ENCODE measurements around the gene GPR146. TPM values are rescaled to one million over a fixed set of nuclear protein-coding genes. Genes with fewer than 3 reads are reported as not detected.
A peak's percentile ranks its signal among the peaks of the same experiment; 100 is the strongest.

GPR146 gene
- total and polyA plus RNA-seq, 8 donors, result 6.3 to 18.9 (median 7.9) TPM

DNA sequence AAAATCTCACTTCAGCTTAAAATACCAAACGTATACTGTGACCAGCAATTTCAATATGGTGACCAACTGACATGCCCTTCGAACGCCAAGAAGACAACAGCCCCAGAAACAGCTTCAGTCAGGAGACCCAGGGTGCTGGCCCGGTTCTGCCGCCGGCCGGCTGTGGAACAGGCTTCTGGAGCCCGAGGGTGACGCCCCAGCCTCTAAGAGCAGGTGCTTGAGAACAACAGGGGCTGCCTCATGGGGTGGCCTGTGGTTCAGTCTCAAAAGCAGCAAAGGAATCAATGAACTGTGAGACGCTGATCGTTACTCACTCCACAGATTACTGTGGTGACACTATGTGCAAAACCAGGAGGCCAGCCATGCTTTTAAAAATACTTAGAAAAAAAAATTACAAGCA, 60.8 kb downstream of the GPR146 start:
- intact Hi-C loops (cut with DNase I), result no loop called here
- H3K9me3 ChIP-seq, result no peaks in the 10 kb centered on the region
- no peaks in the 10 kb centered on the region for H3K36me3 ChIP-seq
- no peaks in the 10 kb centered on the region for H3K4me1 ChIP-seq
- no peak for TF ChIP-seq CTCF (IDR thresholded peaks at IDR 0.05)
- peak in 1 of 4 donors; percentile 69 for DNase-seq
- no peak overlapping the region for H3K27ac ChIP-seq
- H3K4me3 ChIP-seq, result no peak overlapping the region
- H3K27me3 ChIP-seq, result no peaks in the 10 kb centered on the region
- no peak for ATAC-seq

DNA sequence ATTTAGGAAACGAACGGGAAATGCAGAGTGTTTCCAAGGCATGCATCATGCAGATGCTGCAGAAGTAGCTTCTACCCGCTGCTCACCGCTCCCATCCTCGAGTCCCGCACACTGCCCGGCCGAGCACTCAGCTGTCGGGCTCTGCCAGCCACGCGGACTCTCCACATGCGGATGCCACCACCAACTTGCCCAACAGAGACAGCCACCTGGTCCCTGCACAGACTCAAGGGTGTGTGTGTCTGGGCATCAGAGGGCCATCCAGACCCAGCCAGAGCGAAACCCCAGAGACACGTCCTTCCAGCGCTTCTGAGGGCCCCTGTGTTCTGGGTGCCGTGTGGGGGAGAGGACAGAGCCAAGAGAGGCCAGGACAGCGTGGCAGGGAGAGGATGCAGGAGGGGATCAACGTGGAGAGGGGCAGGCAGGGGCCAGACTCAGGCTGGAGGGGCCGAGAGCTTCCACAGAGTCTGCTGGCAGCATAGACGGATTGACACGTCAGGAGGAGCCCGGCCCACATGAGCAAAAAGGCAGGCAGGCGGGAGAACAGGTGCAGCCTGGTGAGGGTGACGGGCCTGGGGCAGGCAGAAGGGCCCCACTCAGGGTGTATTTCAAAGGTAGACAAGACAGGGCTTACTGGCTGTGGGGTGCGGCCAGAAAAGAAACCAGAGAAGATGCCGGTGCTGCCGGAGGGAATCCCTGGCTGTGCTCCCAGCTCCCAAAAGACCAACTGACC, 61.9 kb downstream of the GPR146 start:
- peak in 1 of 4 donors; percentile 72 for DNase-seq
- Histone ChIP-seq H3K27ac (no peak overlapping the region), H3K36me3 (no peaks in the 10 kb centered on the region), H3K4me1 (no peaks in the 10 kb centered on the region), H3K27me3 (no peaks in the 10 kb centered on the region), H3K4me3 (no peak overlapping the region), H3K9me3 (no peaks in the 10 kb centered on the region)
- no peak for ATAC-seq
- intact Hi-C loops (cut with DNase I), result no loop called here
- no peak for TF ChIP-seq CTCF (IDR thresholded peaks at IDR 0.05)

DNA sequence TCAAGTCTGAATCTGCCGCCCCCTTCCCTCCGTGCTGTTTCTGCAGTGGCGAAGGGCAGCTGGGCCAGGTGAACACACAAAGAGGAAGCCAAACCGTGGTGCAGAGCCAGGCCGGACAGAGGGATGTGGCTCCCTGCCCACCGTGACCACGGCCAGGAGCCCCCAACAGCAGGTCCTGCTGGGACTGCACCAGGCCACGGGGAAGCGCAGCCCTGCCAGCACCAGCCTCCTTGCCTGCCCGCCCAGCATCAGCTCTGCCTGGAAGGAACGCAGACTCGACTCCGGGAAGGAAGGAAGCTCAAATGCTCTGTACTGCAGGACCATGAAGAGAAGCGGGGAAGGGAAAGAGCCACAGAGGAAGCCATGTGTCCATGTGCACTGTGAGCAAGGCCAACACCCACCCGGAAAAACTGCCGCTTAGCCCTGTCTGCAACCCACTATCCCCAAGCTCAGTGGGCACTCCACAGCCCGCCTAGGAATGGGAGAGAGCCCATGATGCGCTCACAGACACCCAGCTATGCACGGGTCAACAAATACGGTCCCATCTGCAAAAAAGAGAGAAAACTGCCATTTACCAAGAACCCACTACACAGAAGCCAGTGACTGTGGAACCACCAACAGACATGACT, 62.6 kb downstream of the GPR146 start:
- Histone ChIP-seq H3K27me3 (no peaks in the 10 kb centered on the region), H3K36me3 (no peaks in the 10 kb centered on the region), H3K4me1 (no peaks in the 10 kb centered on the region), H3K9me3 (no peaks in the 10 kb centered on the region), H3K4me3 (no peak overlapping the region), H3K27ac (no peak overlapping the region)
- TF ChIP-seq CTCF (IDR thresholded peaks at IDR 0.05), result no peak
- ATAC-seq (no peak), DNase-seq (peak in 1 of 4 donors; percentile 65)
- intact Hi-C loops (cut with DNase I), result no loop called here

DNA sequence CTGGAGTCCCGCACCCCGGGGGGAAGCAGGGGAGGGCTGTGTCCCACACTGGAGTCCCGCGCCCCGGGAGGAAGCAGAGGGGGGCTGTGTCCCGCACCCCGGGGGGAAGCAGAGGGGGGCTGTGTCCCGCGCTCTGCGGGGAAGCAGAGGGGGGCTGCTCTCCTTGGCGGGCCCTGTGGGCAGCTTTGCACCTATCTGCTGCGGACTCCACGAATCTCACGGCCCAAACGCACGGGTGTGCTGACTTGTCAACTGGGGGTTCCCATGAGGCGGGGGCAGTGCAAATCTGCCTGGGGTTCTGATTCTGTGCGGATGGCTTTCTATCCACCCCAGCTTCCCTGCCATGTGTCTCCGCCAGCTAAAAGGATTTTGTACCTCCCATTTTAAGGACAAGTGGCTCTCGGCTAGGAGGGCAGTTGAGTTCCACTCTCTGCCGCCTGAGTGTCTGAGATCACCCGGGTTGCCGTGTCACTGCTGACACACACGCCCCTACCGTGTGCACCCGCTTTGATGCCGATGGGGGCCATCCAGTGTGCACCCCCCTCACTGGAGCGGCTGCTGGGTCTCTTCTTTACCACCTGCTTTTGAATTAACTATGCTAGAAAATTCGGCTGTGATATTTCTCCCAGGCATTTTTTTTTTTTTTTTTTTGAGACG, 64.0 kb downstream of the GPR146 start:
- TF ChIP-seq CTCF (IDR thresholded peaks at IDR 0.05), result no peak
- no peaks in the 10 kb centered on the region for H3K27me3 ChIP-seq

More for the DNA sequence above, 64.0 kb downstream of the GPR146 start:
- H3K36me3 ChIP-seq, result peaks cover 0 to 6% of the 10 kb centered on the region in 2 donors
- intact Hi-C loops (cut with DNase I), result no loop called here
- no peak overlapping the region for H3K4me3 ChIP-seq
- ATAC-seq, result peak; percentile 86
- peak in 1 of 4 donors; percentile 66 for DNase-seq
- no peaks in the 10 kb centered on the region for H3K4me1 ChIP-seq
- H3K9me3 ChIP-seq, result no peaks in the 10 kb centered on the region
- no peak overlapping the region for H3K27ac ChIP-seq

Small RNAs within 50 kb of the gene (microRNA-seq; reads per million reads assigned to microRNA genes)
- gene MIR339, result 368 to 601 reads per million in 2 donors

Other genes starting within 250 kb of the GPR146 start
- gene SUN1, start 212.1 kb upstream of the GPR146 start, total RNA-seq, result 100 to 1,000 TPM; 101 to 109 TPM
- gene SUN1, start 212.1 kb upstream of the GPR146 start, polyA plus RNA-seq (ENCODE audit: insufficient read length in 6 of 6), result 100 to 1,000 TPM; 137 to 182 (median 159) TPM
- gene GET4, start 168.0 kb upstream of the GPR146 start, total RNA-seq, result 10 to 100 TPM; 30.1 to 31.6 TPM
- 10 to 100 TPM; 25.0 to 39.0 (median 31.1) TPM for gene GET4, start 168.0 kb upstream of the GPR146 start, polyA plus RNA-seq (ENCODE audit: insufficient read length in 6 of 6)
- gene ADAP1, start 89.9 kb upstream of the GPR146 start, total RNA-seq, result 10 to 100 TPM; 25.8 to 35.1 TPM
- 1 to 10 TPM; 5.1 to 8.7 (median 7.6) TPM for gene ADAP1, start 89.9 kb upstream of the GPR146 start, polyA plus RNA-seq (ENCODE audit: insufficient read length in 6 of 6)
- gene COX19, start 69.0 kb upstream of the GPR146 start, total RNA-seq, result 10 to 100 TPM in 1 of 2 donors, 1 to 10 TPM in 1; 9.1 to 10.8 TPM
- gene COX19, start 69.0 kb upstream of the GPR146 start, polyA plus RNA-seq (ENCODE audit: insufficient read length in 6 of 6), result 10 to 100 TPM; 13.1 to 18.1 (median 16.7) TPM
- gene CYP2W1, start 61.4 kb upstream of the GPR146 start, total RNA-seq, result not detected
- 10 to 100 TPM in 2 of 6 donors, 1 to 10 TPM in 4; 6.2 to 16.9 (median 9.0) TPM for gene CYP2W1, start 61.4 kb upstream of the GPR146 start, polyA plus RNA-seq (ENCODE audit: insufficient read length in 6 of 6)
- gene GPER1, start 43.6 kb downstream of the GPR146 start, total RNA-seq, result 10 to 100 TPM in 1 of 2 donors, 1 to 10 TPM in 1; 8.1 to 11.6 TPM
- gene GPER1, start 43.6 kb downstream of the GPR146 start, polyA plus RNA-seq (ENCODE audit: insufficient read length in 6 of 6), result 1 to 10 TPM; 5.1 to 6.9 (median 5.6) TPM
- 10 to 100 TPM; 15.1 to 28.9 TPM for gene ZFAND2A, start 115.7 kb downstream of the GPR146 start, total RNA-seq
- 10 to 100 TPM; 20.0 to 28.1 (median 22.8) TPM for gene ZFAND2A, start 115.7 kb downstream of the GPR146 start, polyA plus RNA-seq (ENCODE audit: insufficient read length in 6 of 6)
- gene UNCX, start 188.3 kb downstream of the GPR146 start, total RNA-seq, result not detected
- under 1 TPM in 1 of 6 donors, not detected in 5; 0.10 TPM for gene UNCX, start 188.3 kb downstream of the GPR146 start, polyA plus RNA-seq (ENCODE audit: insufficient read length in 6 of 6)

All from left lung (tissue), 10 donors.